Fibroblast of lung (primary cell): ENCODE results near the gene FAM110A.

Experiments used
- CTCF ChIP-seq, 2 donors: IDR thresholded peaks in 1 of 2; conservative IDR thresholded peaks in 1 of 2; 1 replicate in 1 of 2; 2 replicates in 1 of 2; pipeline ENCODE4 v1.5.1; 2011 to 2012; ENCODE audit warnings: low read length in 2 of 2, control low read depth in 1 of 2, inconsistent platforms in 1 of 2, low read depth in 1 of 2, mild to moderate bottlenecking in 1 of 2
- EZH2 ChIP-seq: IDR thresholded peaks from 2 replicates; pipeline ENCODE4 v1.5.1; 2012; ENCODE audit warnings: low read length, control low read depth, mild to moderate bottlenecking; ENCODE audit errors: missing control alignments

DNA sequence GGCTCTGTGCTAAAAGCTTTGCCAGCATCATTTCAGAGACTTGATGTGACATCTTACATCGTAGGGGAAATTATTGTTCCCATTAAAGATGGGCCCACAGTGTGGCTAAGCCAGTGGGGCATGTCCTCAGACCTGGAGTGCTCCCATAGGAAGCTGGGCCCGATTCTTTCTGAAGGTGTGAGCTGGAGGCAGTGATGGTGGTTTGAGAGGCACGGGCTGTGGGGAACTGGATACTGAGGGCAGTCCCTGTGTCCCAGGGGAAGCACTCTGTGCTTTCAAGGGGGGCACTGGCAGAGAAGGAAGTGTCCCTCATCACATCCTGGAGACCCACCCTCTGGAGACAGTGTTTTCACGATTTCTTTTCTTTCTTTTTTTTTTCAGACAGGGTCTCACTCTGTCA is 8.6 kb upstream of the FAM110A start:
- no peak for TF ChIP-seq CTCF (conservative IDR thresholded peaks at IDR 0.05 in 1 of 2, IDR thresholded peaks at IDR 0.05 in 1 of 2; ENCODE audit: low read depth in 1 of 2, low read length in 2 of 2)
- TF ChIP-seq EZH2 = no peak
